OCI-LY1 (cell line): ENCODE results near the gene SLC22A23.

Experiments
- H2AFZ ChIP-seq: fragments of 200-600 bp; sonication (generic), shearing (Covaris generic); 2 replicates; pipeline ENCODE4 v1.6.0; 2014; ENCODE audit warnings: antibody characterized with exemption, mild to moderate bottlenecking, low read length
- H3F3A ChIP-seq: fragments of 200-600 bp; sonication (generic), shearing (Covaris generic); 2 replicates; pipeline ENCODE4 v1.6.0; 2014; ENCODE audit warnings: mild to moderate bottlenecking, antibody characterized with exemption, low read length, moderate library complexity; ENCODE audit not compliant: insufficient read depth
- H3K27ac ChIP-seq: fragments of 200-600 bp; sonication (generic); 2 replicates; pipeline ENCODE4 v1.5.1; 2014; ENCODE audit warnings: low read length, mixed run types, mild to moderate bottlenecking, low read depth; ENCODE audit not compliant: poor library complexity, severe bottlenecking
- H3K27me3 ChIP-seq: fragments of 200-600 bp; sonication (generic); 2 replicates; pipeline ENCODE4 v1.6.0; 2014; ENCODE audit warnings: antibody characterized with exemption, mild to moderate bottlenecking, low read length, moderate library complexity; ENCODE audit not compliant: insufficient read depth
- H3K36me3 ChIP-seq: fragments of 200-600 bp; sonication (generic); 2 replicates; pipeline ENCODE4 v1.6.1; 2014; ENCODE audit warnings: mild to moderate bottlenecking, antibody characterized with exemption, low read length, moderate library complexity, mixed read lengths; ENCODE audit not compliant: insufficient read depth
- H3K4me1 ChIP-seq: fragments of 200-600 bp; sonication (generic); 2 replicates; pipeline ENCODE4 v1.5.1; 2014; ENCODE audit warnings: mild to moderate bottlenecking, low read length, moderate library complexity; ENCODE audit not compliant: insufficient read depth, severe bottlenecking
- H3K4me2 ChIP-seq: fragments of 200-600 bp; sonication (generic), shearing (Covaris generic); 2 replicates; pipeline ENCODE4 v1.6.1; 2014; ENCODE audit warnings: low read length
- H3K4me3 ChIP-seq: fragments of 200-600 bp; sonication (generic); 2 replicates; pipeline ENCODE4 v1.5.1; 2014; ENCODE audit warnings: low read length, low read depth, mild to moderate bottlenecking, mixed read lengths; ENCODE audit not compliant: poor library complexity, severe bottlenecking
- H3K79me2 ChIP-seq: fragments of 200-600 bp; shearing (Covaris generic); 2 replicates; pipeline ENCODE4 v1.6.1; 2016; ENCODE audit warnings: mixed run types, low read length, mixed read lengths; ENCODE audit not compliant: insufficient read depth
- H3K9ac ChIP-seq: fragments of 200-600 bp; sonication (generic), shearing (Covaris generic); 2 replicates; pipeline ENCODE4 v1.6.1; 2014; ENCODE audit warnings: mild to moderate bottlenecking, low read length, mixed read lengths
- H3K9me2 ChIP-seq: fragments of 200-600 bp; sonication (generic), shearing (Covaris generic); 2 replicates; pipeline ENCODE4 v1.6.1; 2014; ENCODE audit warnings: low read depth, mild to moderate bottlenecking, low read length, mixed read lengths
- H3K9me3 ChIP-seq: fragments of 200-600 bp; shearing (Covaris generic); 2 replicates; pipeline ENCODE4 v1.6.1; 2014; ENCODE audit warnings: low read length, mixed read lengths
- H4K20me1 ChIP-seq: fragments of 200-600 bp; sonication (generic), shearing (Covaris generic); 2 replicates; pipeline ENCODE4 v1.6.0; 2016; ENCODE audit warnings: mild to moderate bottlenecking, low read length; ENCODE audit not compliant: insufficient read depth
- EZH2 ChIP-seq: fragments of 200-600 bp; sonication (generic), shearing (Covaris generic); IDR thresholded peaks from 2 replicates; pipeline ENCODE4 v1.8.0; 2017; ENCODE audit warnings: borderline replicate concordance, mixed run types, mild to moderate bottlenecking, antibody characterized with exemption, low read length, moderate library complexity, mixed read lengths
- TF ChIP-seq, protein P1 (sequence below): fragments of 200-600 bp; sonication (generic), shearing (Covaris generic); IDR thresholded peaks from 2 replicates; pipeline ENCODE4 v1.5.1; 2017; ENCODE audit warnings: mild to moderate bottlenecking, antibody characterized with exemption, low read length, moderate library complexity, mixed read lengths

SLC22A23 gene

DNA sequence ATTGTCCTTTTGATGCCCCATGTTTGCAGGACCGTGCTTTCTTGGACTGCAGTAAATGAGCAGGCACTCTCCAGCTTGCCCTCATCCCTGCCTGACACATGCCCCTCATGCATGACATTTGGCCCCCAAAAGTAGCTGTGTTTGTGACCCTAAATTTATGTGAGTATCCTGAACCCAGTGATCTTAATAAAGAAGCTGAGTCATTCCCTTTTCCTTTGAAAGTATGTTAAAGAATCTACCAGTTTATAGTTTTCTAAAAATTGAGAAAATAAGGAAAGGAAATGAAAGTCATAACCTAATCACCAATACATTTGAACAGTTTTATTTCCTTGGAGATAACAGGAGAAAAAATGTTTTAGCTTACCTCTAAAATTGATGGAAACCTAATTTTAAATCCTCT is 3.4 kb upstream of the SLC22A23 start:
- Histone ChIP-seq H3K36me3 (no peaks in the 10 kb centered on the region), H3K4me1 (peaks cover 5% of the 10 kb centered on the region), H4K20me1 (no peaks in the 10 kb centered on the region), H3K4me3 (no peak overlapping the region), H2AFZ (no peak overlapping the region), H3K9me2 (no peaks in the 10 kb centered on the region), H3K79me2 (no peaks in the 10 kb centered on the region), H3K4me2 (no peak overlapping the region), H3K27ac (no peak overlapping the region), H3K9me3 (no peaks in the 10 kb centered on the region), H3K27me3 (no peaks in the 10 kb centered on the region; the same call in 1 of the 2 replicates), H3K9ac (no peak overlapping the region), H3F3A (no peaks in the 10 kb centered on the region)
- TF ChIP-seq, protein P1, sequence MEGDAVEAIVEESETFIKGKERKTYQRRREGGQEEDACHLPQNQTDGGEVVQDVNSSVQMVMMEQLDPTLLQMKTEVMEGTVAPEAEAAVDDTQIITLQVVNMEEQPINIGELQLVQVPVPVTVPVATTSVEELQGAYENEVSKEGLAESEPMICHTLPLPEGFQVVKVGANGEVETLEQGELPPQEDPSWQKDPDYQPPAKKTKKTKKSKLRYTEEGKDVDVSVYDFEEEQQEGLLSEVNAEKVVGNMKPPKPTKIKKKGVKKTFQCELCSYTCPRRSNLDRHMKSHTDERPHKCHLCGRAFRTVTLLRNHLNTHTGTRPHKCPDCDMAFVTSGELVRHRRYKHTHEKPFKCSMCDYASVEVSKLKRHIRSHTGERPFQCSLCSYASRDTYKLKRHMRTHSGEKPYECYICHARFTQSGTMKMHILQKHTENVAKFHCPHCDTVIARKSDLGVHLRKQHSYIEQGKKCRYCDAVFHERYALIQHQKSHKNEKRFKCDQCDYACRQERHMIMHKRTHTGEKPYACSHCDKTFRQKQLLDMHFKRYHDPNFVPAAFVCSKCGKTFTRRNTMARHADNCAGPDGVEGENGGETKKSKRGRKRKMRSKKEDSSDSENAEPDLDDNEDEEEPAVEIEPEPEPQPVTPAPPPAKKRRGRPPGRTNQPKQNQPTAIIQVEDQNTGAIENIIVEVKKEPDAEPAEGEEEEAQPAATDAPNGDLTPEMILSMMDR, result no peak
- no peak for TF ChIP-seq EZH2

DNA sequence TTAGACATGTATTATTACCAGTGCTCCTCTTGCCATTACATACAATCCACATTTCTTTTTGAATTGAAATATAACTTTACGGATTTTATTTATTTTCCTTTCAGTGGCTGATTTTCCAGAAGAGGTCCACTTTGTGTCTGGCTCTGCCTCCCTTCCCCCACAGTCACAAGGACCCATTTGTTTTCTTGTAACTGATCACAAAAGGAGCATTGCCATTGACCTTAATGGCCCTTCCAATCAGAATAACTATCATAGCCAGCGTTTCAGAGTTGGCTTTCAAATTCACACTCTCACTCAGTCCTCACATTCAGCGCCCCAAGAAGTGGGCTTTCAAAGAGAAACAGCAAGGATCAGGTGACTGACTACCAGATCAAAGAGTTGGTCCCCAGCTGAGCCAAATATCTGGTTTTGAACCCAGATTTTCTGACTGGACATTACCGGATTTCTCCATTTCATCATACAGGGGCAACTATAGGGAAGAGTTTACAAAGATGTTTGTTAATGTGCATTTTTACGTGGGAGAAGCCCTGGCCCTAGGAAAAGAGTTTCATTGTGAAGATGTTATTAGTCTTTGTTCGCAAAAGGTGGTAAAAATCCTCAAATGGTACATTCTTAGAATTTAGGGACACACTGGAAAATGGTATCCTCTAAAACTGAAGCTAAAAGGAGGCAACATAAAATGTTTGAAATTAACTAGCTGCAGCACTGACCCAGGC is 2.0 kb upstream of the SLC22A23 start:
- Histone ChIP-seq H3K27ac (no peak overlapping the region), H3F3A (no peaks in the 10 kb centered on the region), H4K20me1 (no peaks in the 10 kb centered on the region), H3K9me3 (no peaks in the 10 kb centered on the region), H2AFZ (no peak overlapping the region), H3K27me3 (no peaks in the 10 kb centered on the region; the same call in 1 of the 2 replicates), H3K4me1 (peaks cover 5% of the 10 kb centered on the region), H3K9ac (no peak overlapping the region), H3K4me2 (no peak overlapping the region), H3K9me2 (no peaks in the 10 kb centered on the region), H3K36me3 (no peaks in the 10 kb centered on the region), H3K4me3 (no peak overlapping the region), H3K79me2 (no peaks in the 10 kb centered on the region)
- TF ChIP-seq, protein P1, result no peak
- no peak for TF ChIP-seq EZH2

DNA sequence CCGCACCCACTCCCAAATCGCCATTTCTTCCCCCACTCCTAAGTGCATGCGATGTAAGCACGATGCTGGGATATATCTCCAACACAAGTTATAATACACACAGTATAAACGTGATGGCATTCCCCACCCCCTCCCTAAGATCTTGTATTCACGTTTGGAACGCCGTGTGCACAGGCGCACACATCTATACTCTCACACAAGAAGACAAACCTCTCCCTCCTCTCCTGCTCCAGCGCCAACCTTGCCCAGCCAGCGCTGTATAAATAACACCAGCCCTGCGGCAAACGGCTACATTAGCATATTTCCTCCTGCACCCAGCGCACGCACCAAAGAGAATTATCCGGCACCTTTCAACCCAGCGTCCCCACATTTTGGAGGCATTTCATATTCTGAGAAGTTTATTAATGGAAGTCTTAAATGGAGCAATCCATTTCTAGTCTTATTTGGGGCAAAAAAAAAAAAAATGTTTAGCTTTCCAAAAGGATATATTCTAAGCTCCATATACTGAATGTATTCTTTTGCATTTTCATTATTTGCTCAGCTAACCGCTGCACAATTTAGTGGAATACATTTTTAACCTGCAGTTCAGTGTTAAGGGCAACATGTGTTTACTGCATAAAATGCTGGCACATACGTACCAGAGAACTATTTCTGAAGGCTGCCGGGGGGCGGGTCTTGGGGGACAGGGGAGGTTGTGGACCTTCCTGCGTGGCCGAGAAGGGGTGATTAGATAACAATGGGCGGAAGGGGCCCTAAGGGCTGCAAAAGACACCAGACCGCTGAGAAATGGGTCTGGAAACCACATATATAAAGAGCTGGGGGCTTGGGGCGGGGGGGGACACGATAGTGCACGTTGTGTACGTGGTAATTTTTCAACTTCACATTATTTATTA is 1.1 kb upstream of the SLC22A23 start:
- H3K4me3 ChIP-seq, result no peak overlapping the region
- H3K9me2 ChIP-seq, result no peaks in the 10 kb centered on the region
- H3K9me3 ChIP-seq, result no peaks in the 10 kb centered on the region
- no peaks in the 10 kb centered on the region for H3K36me3 ChIP-seq
- no peaks in the 10 kb centered on the region; the same call in 1 of the 2 replicates for H3K27me3 ChIP-seq
- H3F3A ChIP-seq, result no peaks in the 10 kb centered on the region
- H3K27ac ChIP-seq, result no peak overlapping the region
- H3K4me1 ChIP-seq, result peaks cover 5% of the 10 kb centered on the region
- H3K79me2 ChIP-seq, result no peaks in the 10 kb centered on the region
- H2AFZ ChIP-seq, result no peak overlapping the region
- H4K20me1 ChIP-seq, result no peaks in the 10 kb centered on the region
- H3K4me2 ChIP-seq, result no peak overlapping the region
- no peak overlapping the region for H3K9ac ChIP-seq
- TF ChIP-seq, protein P1, result no peak
- TF ChIP-seq EZH2, result no peak
